Neural cell (in vitro differentiated cells): ENCODE data around the gene USP12. TPM values are rescaled to one million over a fixed set of nuclear protein-coding genes. Genes with fewer than 3 reads are reported as not detected.

Experiments used
- H2AFZ ChIP-seq: fragments of 200-600, 300-800 bp; sonication (generic), shearing (Covaris generic); 2 replicates; pipeline ENCODE4 v1.6.0; 2014; ENCODE audit warnings: low read depth, mild to moderate bottlenecking, antibody characterized with exemption, low read length, moderate library complexity
- H3F3A ChIP-seq: fragments of 200-600 bp; shearing (Covaris generic); 2 replicates; pipeline ENCODE4 v1.6.1; 2016; ENCODE audit warnings: mild to moderate bottlenecking, moderate library complexity, mixed read lengths, antibody characterized with exemption, low read length; ENCODE audit not compliant: insufficient read depth, poor library complexity, severe bottlenecking
- H3K27ac ChIP-seq: fragments of 200-600, 300-800 bp; sonication (generic), shearing (Covaris generic); 2 replicates; pipeline ENCODE4 v1.5.1; 2014; ENCODE audit warnings: mild to moderate bottlenecking, low read length, moderate library complexity
- H3K27me3 ChIP-seq: fragments of 300-800, 200-600 bp; sonication (generic), shearing (Covaris generic); 2 replicates; pipeline ENCODE4 v1.6.0; 2014; ENCODE audit warnings: mild to moderate bottlenecking, low read depth, low read length, moderate library complexity; ENCODE audit not compliant: insufficient read depth
- H3K36me3 ChIP-seq: fragments of 300-800, 200-600 bp; sonication (generic), shearing (Covaris generic); 2 replicates; pipeline ENCODE4 v1.5.1; 2014; ENCODE audit warnings: mild to moderate bottlenecking, antibody characterized with exemption, low read length, moderate library complexity; ENCODE audit not compliant: insufficient read depth
- H3K4me2 ChIP-seq: fragments of 300-800, 200-600 bp; sonication (generic), shearing (Covaris generic); 2 replicates; pipeline ENCODE4 v1.6.0; 2014; ENCODE audit warnings: mild to moderate bottlenecking, low read length
- H3K4me3 ChIP-seq: fragments of 300-800, 200-600 bp; sonication (generic), shearing (Covaris generic); 2 replicates; pipeline ENCODE4 v1.5.1; 2014; ENCODE audit warnings: mild to moderate bottlenecking, low read length, moderate library complexity
- H3K79me2 ChIP-seq: fragments of 200-600 bp; shearing (Covaris generic); replicated peaks from 2 replicates; pipeline ENCODE4 v1.6.0; 2014; ENCODE audit warnings: mild to moderate bottlenecking, low read length, moderate library complexity; ENCODE audit not compliant: insufficient read depth
- H3K9ac ChIP-seq: fragments of 300-800, 200-600 bp; sonication (generic), shearing (Covaris generic); 2 replicates; pipeline ENCODE4 v1.6.1; 2016; ENCODE audit warnings: mild to moderate bottlenecking, low read length, mixed read lengths
- H3K9me2 ChIP-seq: fragments of 200-600 bp; shearing (Covaris generic); 2 replicates; pipeline ENCODE4 v1.6.1; 2016; ENCODE audit warnings: mild to moderate bottlenecking, low read length, mixed read lengths; ENCODE audit not compliant: insufficient read depth
- H3K9me3 ChIP-seq: fragments of 200-600, 300-800 bp; sonication (generic), shearing (Covaris generic); 2 replicates; pipeline ENCODE4 v1.6.1; 2016; ENCODE audit warnings: mild to moderate bottlenecking, mixed run types, low read length, moderate library complexity, mixed read lengths
- H4K20me1 ChIP-seq: fragments of 200-600 bp; shearing (Covaris generic); 2 replicates; pipeline ENCODE4 v1.6.1; 2016; ENCODE audit warnings: mild to moderate bottlenecking, mixed run types; ENCODE audit not compliant: insufficient read depth
- CTCF ChIP-seq: fragments of 450-650 bp; IDR thresholded peaks from 2 replicates; pipeline ENCODE4 v1.5.1; 2014; ENCODE audit warnings: antibody characterized with exemption, mild to moderate bottlenecking, moderate library complexity; ENCODE audit not compliant: poor library complexity, severe bottlenecking
- EP300 ChIP-seq: fragments of 450-650 bp; conservative IDR thresholded peaks from 2 replicates; pipeline ENCODE4 v1.6.1; 2014; ENCODE audit warnings: antibody characterized with exemption, mild to moderate bottlenecking, moderate library complexity; ENCODE audit not compliant: poor library complexity, severe bottlenecking
- EZH2 ChIP-seq: fragments of 200-600, 300-800 bp; shearing (Covaris generic), sonication (generic); IDR thresholded peaks from 2 replicates; pipeline ENCODE4 v1.6.1; 2014; ENCODE audit warnings: antibody characterized with exemption, low read length, borderline replicate concordance, mild to moderate bottlenecking; ENCODE audit not compliant: insufficient read depth, poor library complexity, severe bottlenecking
- MXI1 ChIP-seq: fragments of 450-650 bp; conservative IDR thresholded peaks from 2 replicates; pipeline ENCODE4 v1.6.1; 2014; ENCODE audit warnings: antibody characterized with exemption, mild to moderate bottlenecking; ENCODE audit not compliant: poor library complexity, severe bottlenecking
- POLR2AphosphoS5 ChIP-seq: IDR thresholded peaks from 2 replicates; pipeline ENCODE4 v1.6.1; 2012
- RAD21 ChIP-seq: fragments of 450-650 bp; conservative IDR thresholded peaks from 2 replicates; pipeline ENCODE4 v1.6.1; 2014; ENCODE audit warnings: antibody characterized with exemption, mild to moderate bottlenecking, moderate library complexity
- SMC3 ChIP-seq: fragments of 450-650 bp; conservative IDR thresholded peaks from 2 replicates; pipeline ENCODE4 v1.6.1; 2014; ENCODE audit warnings: antibody characterized with exemption, mild to moderate bottlenecking, moderate library complexity; ENCODE audit not compliant: poor library complexity
- TAF1 ChIP-seq: IDR thresholded peaks from 2 replicates; pipeline ENCODE4 v1.6.1; 2012; ENCODE audit warnings: low read depth
- polyA plus RNA-seq: library from polyadenylated mRNA; depleted of rRNA; stranded (reverse); fragments of >200 nt; gene quantifications from 2 replicates; pipeline ENCODE4 v1.2.3, GENCODE V29; 2014
- TF ChIP-seq, protein P1 (sequence below): IDR thresholded peaks from 2 replicates; pipeline ENCODE4 v1.6.1; 2012; ENCODE audit warnings: borderline replicate concordance

Gene USP12
- polyA plus RNA-seq, 1 donor from 2014 or later = 26.2 TPM

DNA sequence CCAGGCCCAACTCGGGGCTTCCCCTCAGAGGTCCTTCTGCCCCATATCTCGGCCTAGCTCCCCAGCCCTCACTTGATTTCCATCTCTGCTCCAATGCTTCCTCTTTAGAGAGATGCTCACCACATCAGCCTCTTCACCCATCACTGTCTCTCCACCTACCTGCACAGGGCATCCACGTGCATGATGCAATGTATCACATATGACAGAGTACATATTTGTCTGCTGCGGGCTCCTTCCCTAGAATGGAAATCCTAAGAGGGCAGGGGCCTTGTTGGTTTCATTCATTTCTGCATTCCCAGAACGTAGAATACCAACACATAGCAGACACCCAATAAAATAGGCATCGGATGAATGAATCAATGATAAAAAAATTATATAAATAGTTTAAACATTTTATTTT is 130.3 kb downstream of the USP12 start:
- no peaks in the 10 kb centered on the region for H3K27me3 ChIP-seq
- no peaks in the 10 kb centered on the region for H3K36me3 ChIP-seq
- no peak overlapping the region for H3K4me2 ChIP-seq
- H4K20me1 ChIP-seq = no peaks in the 10 kb centered on the region
- no peak overlapping the region for H3K27ac ChIP-seq
- H3K9me2 ChIP-seq = no peaks in the 10 kb centered on the region
- H3K9ac ChIP-seq = no peak overlapping the region
- no peak overlapping the region for H3K4me3 ChIP-seq
- H3F3A ChIP-seq = no peaks in the 10 kb centered on the region
- H3K79me2 ChIP-seq = no peaks in the 10 kb centered on the region
- H2AFZ ChIP-seq = no peak overlapping the region
- H3K9me3 ChIP-seq = no peaks in the 10 kb centered on the region
- TF ChIP-seq CTCF (no peak), SMC3 (no peak), TAF1 (no peak), EP300 (no peak), RAD21 (no peak), MXI1 (no peak), POLR2AphosphoS5 (no peak), EZH2 (no peak)
- TF ChIP-seq, protein P1, sequence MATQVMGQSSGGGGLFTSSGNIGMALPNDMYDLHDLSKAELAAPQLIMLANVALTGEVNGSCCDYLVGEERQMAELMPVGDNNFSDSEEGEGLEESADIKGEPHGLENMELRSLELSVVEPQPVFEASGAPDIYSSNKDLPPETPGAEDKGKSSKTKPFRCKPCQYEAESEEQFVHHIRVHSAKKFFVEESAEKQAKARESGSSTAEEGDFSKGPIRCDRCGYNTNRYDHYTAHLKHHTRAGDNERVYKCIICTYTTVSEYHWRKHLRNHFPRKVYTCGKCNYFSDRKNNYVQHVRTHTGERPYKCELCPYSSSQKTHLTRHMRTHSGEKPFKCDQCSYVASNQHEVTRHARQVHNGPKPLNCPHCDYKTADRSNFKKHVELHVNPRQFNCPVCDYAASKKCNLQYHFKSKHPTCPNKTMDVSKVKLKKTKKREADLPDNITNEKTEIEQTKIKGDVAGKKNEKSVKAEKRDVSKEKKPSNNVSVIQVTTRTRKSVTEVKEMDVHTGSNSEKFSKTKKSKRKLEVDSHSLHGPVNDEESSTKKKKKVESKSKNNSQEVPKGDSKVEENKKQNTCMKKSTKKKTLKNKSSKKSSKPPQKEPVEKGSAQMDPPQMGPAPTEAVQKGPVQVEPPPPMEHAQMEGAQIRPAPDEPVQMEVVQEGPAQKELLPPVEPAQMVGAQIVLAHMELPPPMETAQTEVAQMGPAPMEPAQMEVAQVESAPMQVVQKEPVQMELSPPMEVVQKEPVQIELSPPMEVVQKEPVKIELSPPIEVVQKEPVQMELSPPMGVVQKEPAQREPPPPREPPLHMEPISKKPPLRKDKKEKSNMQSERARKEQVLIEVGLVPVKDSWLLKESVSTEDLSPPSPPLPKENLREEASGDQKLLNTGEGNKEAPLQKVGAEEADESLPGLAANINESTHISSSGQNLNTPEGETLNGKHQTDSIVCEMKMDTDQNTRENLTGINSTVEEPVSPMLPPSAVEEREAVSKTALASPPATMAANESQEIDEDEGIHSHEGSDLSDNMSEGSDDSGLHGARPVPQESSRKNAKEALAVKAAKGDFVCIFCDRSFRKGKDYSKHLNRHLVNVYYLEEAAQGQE = no peak

DNA sequence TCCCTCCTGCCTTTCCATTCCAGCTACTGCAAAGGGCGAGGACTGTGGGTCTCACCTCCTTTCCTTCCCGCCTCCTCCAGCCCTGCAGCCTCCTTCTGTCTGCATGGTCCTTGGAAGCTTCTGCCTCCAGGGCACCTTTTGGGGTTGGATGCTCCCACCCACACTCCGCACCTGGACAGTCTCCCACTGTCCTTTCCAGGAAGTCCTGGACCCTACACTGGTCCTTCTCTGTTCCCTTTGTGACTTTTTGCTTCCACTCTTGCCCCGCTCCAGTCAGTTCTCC is 130.8 kb downstream of the USP12 start:
- no peak overlapping the region for H3K4me3 ChIP-seq
- H3K79me2 ChIP-seq = no peaks in the 10 kb centered on the region
- H3K9ac ChIP-seq = no peak overlapping the region
- H4K20me1 ChIP-seq = no peaks in the 10 kb centered on the region
- H3F3A ChIP-seq = no peaks in the 10 kb centered on the region
- H3K27ac ChIP-seq = no peak overlapping the region
- H3K4me2 ChIP-seq = no peak overlapping the region
- TF ChIP-seq SMC3 = no peak
- no peak for TF ChIP-seq MXI1
- no peak for TF ChIP-seq POLR2AphosphoS5
- TF ChIP-seq, protein P1 = no peak
- no peak for TF ChIP-seq EZH2
- TF ChIP-seq TAF1 = no peak
- no peak for TF ChIP-seq CTCF
- no peak for TF ChIP-seq RAD21
- TF ChIP-seq EP300 = no peak
- H3K9me3 ChIP-seq = no peaks in the 10 kb centered on the region
- H3K9me2 ChIP-seq = no peaks in the 10 kb centered on the region
- no peak overlapping the region for H2AFZ ChIP-seq
- H3K27me3 ChIP-seq = no peaks in the 10 kb centered on the region
- no peaks in the 10 kb centered on the region for H3K36me3 ChIP-seq
